ENCODE results near the gene SRRM4.

- TF ChIP-seq, protein P1, sequence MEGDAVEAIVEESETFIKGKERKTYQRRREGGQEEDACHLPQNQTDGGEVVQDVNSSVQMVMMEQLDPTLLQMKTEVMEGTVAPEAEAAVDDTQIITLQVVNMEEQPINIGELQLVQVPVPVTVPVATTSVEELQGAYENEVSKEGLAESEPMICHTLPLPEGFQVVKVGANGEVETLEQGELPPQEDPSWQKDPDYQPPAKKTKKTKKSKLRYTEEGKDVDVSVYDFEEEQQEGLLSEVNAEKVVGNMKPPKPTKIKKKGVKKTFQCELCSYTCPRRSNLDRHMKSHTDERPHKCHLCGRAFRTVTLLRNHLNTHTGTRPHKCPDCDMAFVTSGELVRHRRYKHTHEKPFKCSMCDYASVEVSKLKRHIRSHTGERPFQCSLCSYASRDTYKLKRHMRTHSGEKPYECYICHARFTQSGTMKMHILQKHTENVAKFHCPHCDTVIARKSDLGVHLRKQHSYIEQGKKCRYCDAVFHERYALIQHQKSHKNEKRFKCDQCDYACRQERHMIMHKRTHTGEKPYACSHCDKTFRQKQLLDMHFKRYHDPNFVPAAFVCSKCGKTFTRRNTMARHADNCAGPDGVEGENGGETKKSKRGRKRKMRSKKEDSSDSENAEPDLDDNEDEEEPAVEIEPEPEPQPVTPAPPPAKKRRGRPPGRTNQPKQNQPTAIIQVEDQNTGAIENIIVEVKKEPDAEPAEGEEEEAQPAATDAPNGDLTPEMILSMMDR (IDR thresholded peaks at IDR 0.05): no peak
- no peak for TF ChIP-seq POLR2A (IDR thresholded peaks at IDR 0.05)
Observed at GRCh38 chr12:119014368-119014767, 33.0 kb downstream of the SRRM4 start.

All from tibial nerve (tissue), 3 donors.